Kidney glomerular epithelial cell (primary cell): ENCODE data around the gene OR8B3.
"Not testable (repeated sequence)": the region's sequence is repeated elsewhere in the genome, so short reads cannot be mapped to it uniquely, and the experiment has no call there.

Experiments used
- DNase-seq: peaks from one replicate; lab custom pipeline; 2025; lab: John Stamatoyannopoulos, UW

Gene OR8B3, protein sequence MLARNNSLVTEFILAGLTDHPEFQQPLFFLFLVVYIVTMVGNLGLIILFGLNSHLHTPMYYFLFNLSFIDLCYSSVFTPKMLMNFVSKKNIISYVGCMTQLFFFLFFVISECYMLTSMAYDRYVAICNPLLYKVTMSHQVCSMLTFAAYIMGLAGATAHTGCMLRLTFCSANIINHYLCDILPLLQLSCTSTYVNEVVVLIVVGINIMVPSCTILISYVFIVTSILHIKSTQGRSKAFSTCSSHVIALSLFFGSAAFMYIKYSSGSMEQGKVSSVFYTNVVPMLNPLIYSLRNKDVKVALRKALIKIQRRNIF

DNA sequence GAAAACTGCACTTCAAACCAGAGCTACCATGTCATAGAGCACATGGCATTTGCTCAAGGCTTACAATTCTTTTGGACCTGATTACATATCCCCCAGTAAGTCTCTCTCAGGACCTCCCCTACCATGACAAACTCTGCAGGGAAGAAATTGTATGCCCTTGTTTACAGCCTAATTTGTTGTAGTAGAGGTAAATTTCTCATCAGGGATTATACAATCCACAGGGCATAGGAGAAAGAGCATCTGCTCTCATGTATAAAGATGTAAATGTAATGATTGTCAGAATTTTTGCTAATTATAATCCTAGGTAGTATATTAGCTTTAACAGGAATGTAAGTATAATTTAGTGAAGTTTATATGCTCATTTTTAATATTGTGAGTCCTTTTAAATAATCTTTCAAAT lies at the start of gene OR8B3:
Gene OR8B3, minus strand, starts transcription at position 101 of the 400 bp plus-strand sequence. CDS start 1,673 bp downstream, outside the sequence.
- DNase-seq: no peak

DNA sequence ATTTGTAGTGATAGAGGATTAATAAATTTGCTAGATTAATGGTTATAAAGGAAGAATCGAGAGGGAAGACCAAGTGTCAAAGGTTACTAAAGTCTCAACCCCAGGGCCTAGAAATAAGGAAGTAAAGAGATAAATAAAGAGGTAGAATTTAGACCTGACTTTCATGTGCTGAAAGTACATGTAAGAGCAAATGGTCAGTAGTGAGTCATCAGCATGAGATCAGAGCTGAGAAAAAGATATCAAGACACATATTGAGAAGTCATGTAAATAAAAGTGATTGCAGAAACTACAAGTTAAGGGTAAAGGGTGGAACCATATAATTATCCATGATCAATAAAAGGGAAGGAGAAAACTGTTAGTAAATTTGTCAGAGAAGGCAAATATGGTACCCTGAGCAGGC lies 48.1 kb upstream of the OR8B3 start:
- no peak for DNase-seq

DNA sequence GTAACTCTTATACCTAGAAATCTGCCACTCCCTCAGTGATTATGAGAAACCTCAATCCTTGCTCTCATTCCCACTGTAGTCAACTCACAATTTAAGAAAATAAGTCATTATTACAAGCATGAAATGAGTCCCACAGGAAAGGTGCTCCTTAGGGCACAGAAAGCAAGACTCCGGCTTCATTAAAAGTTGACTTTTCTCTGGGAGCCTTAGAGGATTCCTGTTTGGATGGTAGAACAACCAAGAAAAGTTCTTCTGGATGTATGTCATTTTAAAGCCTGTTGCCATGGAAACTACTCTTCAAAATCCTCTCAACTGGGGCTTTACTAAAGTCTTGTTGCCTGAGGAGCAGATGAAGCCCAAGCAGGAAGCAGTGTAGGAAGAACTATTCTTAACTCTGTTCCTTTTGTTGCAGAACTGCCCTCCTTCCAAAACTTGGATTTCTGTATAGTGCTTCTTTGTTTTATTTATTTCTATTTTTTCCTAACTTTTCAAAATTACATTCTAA lies 46.9 kb upstream of the OR8B3 start, which contains the start of gene OR8B8:
Gene OR8B8, minus strand, starts transcription at position 51 of the 505 bp plus-strand sequence. CDS start 4,611 bp downstream, outside the sequence.
- DNase-seq: no peak

DNA sequence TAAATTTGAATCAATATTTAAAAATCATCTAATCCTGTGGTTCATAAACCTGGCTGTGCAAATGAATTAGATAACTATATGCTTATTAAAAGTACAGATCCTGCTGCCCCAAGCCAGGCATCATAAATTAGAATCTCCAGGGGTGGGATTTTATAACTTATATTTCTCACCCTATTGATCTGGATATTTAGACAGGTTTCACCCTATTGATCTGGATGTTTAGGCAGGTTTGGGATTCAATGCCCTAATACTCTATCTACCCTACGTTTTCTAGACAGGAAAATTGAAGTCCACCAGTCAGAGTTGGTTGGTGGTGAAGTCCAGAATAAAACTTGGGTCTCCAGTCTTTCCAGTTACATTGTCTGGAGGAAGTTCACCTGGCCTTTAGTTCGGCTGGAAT lies 44.0 kb upstream of the OR8B3 start:
- no peak for DNase-seq

DNA sequence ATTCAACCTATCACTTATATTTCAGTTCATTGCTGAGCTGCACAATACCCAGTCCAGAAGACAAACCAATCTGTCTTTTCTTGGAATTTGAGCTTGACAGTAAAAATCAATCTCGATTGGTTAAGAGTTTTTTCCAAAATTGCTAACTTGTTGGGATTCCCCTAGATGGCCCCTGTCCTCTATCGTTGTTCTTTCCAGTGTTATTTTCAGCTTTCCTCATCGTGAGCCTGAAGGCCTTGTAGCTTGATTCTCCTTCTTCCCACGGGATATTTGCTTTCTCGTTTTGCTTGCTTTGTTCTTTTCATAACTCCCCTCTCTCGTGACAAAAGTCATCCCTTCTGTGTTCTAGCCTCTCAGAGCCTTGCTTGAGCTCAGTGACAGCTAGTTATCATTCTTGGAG lies 43.6 kb upstream of the OR8B3 start:
- DNase-seq: no peak

DNA sequence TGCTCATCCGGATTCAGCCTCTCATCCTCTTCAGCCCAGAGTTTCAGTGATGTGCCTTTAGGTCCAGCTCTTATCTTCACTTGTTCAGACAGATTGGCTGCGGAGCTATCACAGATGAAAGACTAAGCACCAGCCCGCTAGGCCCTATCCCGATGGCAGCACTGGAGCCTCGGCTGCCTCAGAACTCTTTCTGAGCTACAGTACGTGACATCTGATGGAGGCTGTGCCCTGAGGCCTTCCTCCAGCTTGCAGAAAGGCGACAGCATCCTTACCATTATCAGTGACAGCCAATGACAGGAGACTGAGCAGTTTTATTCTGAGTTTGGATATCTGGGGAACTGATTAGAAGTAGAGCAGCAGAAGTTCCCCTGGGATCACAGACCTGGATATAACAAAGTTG lies 42.7 kb upstream of the OR8B3 start:
- no peak for DNase-seq

DNA sequence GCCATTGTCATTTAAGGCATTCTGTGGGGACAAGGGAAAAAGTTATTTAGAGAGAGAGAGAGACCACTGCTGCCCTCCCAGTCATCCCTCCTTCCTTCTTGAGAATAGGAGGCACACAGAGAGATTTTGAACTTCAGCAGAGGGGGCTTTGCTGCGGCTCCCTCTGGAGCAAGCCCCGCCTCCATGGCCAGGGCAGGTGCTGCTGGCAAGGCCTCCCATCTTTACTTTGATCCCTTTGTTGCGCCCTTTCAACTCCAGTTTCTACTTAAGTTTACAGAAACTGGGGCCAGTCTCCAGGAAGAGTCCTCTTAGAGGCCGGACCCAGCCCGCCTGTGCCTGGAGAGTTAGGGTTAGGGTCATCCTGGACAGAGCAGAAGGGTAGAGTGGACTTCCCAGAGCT lies 42.3 kb upstream of the OR8B3 start:
- no peak for DNase-seq

DNA sequence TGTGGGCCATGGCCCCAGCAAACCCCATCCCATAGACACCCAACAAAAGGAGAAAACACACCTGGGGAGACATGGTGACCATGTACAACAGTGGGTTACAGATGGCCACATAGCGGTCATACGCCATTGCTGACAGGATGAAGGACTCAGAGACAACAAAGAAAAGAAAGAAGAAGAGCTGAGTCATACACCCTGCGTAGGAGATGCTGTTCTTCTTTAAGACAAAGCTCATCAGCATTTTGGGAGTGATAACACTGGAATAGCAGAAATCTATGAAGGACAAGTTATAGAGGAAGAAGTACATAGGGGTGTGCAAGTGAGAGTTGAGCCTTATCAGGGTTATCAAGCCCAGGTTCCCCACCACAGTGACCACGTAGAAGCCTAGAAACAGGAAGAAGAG lies 41.8 kb upstream of the OR8B3 start:
- no peak for DNase-seq

DNA sequence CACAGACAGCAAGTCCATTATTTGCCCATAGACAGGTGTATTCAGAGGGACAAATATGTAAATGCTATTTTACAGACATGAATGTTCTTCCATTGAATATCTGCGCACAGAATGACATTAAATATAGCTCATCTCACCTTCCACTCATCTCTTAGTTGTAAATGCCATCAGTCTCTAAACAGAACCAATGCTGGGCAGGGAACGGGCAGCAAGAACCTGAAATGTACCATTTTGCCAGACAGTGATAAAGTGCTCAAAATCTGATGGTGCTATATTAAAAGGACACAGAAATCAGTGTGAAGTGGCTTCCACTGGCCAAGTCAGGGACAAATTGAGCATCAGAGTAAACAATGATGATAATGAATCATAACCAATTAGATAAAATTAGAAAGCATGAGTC lies 35.9 kb upstream of the OR8B3 start:
- no peak for DNase-seq

DNA sequence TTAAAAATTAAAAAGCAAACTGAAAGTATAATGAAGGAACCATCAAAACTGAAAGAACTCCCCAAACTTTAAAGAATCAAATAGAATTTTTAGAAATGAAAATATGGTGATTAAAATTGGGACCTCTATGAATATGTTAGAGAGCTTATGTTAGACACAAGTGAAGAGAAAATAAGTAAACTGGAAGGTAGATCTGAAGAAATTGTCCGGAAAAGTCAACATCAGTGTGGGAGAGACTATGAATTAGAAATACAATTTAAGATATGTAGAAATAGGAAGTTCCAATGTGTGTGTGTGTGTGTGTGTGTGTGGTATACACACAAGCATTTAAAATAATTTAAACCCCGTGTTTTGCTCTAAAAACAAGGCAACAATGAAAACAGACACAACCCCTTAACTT lies 30.8 kb upstream of the OR8B3 start:
- no peak for DNase-seq

DNA sequence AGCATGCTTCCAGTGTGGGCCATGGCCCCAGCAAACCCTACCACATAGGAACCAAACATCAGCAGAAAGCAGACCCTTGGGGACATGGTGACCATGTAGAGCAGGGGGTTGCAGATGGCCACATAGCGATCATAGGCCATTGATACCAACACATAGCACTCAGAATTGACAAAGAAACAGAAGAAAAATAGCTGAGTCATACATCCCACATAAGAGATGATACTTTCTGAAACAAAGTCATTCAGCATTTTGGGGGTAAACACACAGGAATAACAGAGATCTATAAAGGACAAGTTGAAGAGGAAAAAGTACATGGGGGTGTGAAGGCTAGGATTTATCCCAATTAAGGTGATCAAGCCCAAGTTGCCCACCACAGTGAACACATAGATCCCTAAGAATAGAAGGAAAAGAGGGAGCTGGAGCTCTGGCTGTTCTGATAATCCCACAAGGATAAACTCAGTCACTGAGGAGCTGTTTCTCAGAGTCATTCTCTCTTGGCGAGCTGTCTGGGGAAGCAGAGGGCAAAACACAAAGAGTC lies 25.6 kb upstream of the OR8B3 start, which contains the start of gene OR8B4:
Gene OR8B4, minus strand, starts transcription at position 488 of the 538 bp plus-strand sequence. Its CDS starts 0 bp downstream, at position 488.
- DNase-seq: no peak

DNA sequence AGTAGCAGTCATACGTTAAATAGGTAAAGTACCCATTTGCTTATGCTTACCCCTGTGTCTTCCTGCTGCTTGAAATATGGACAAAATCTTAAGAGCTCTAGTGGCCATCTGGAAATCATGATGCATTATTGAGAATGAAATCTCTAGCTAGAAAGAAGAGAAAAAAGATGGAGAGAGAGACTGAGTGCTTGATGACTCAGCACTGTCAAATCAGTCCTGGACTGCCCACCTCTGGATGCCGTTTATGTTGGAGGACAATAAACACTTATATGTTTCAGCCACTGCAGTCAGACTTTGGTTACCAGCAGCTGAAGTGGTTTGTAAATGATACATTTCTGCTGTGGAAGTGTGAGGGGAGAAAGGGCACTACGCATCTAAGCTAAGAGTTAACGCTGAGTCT lies 22.2 kb upstream of the OR8B3 start:
- DNase-seq: no peak

DNA sequence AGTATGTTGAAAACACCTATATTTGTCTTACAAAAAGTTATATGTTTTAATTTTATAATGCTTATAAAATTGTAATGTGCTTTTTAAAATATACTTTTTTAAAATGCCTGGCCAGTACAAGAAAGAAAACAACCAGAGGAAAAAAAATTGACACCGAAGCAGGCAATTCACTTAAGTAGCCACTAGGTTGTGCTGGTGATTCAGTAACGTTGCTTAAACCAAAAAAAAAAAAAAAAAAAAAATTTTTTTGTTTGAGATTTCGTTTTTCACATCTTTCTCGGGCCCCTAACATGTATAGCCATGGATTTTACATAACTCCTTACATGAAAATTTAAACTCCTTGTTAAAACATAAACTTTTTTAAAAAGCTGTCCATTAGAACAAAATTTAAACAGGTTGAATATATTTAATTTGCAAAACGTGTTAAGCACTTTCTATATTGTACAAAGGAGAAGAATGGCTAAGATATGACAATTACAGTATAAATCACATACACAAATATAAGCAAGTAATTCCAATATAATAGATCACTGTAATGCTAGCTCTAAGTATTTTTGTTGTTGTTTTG lies 16.6 kb upstream of the OR8B3 start:
- DNase-seq: peak; percentile 14

DNA sequence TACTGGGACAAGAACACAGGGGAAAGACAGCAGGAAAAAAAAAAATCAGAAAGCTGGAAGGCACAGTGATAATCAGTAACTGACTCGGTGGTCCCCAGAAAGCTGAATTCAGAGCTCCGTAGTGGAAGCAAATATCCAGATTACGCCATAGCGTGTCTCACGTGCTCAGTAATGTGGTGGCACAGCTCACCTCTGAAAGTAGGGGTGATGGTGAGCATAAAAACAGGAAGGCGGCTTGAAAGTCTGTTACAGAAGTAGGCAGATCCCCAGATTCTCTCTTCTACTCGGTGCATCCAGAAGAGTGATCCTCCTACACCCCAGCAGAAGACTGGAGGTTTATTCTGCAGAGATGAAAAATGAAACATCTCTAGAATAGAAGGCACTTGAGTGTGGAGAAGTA lies 11.1 kb upstream of the OR8B3 start:
- no peak for DNase-seq

DNA sequence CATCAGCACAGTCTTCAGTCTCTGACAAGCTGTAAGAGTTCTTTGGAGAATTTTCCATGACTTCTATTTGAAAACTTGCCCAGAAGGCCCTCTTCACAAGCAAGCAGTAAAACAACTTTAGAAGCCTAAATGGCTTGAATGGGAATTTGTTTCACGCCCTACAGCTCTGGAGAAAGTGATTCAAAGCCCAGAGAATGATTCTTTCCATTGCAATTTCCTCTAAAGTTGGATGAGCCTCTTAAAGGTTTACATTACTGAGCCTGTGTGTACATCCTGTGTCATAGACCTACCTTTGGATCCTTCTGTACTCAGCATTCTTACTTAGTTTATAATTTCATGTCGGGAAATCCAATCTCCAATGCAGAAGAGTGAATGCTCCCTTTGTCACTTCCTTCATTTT lies 6.8 kb upstream of the OR8B3 start:
- no peak for DNase-seq

DNA sequence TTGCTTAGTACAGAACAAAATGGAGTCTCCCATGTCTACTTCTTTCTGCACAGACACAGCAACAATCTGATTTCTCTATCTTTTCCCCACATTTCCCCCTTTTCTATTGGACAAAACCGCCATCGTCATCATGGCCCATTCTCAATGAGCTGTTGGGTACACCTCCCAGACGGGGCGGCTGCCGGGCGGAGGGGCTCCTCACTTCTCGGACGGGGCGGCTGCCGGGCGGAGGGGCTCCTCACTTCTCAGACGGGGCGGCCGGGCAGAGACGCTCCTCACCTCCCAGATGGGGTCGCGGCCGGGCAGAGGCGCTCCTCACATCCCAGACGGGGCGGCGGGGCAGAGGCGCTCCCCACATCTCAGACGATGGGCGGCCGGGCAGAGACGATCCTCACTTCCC lies 4.4 kb upstream of the OR8B3 start:
- not testable (repeated sequence) for DNase-seq

DNA sequence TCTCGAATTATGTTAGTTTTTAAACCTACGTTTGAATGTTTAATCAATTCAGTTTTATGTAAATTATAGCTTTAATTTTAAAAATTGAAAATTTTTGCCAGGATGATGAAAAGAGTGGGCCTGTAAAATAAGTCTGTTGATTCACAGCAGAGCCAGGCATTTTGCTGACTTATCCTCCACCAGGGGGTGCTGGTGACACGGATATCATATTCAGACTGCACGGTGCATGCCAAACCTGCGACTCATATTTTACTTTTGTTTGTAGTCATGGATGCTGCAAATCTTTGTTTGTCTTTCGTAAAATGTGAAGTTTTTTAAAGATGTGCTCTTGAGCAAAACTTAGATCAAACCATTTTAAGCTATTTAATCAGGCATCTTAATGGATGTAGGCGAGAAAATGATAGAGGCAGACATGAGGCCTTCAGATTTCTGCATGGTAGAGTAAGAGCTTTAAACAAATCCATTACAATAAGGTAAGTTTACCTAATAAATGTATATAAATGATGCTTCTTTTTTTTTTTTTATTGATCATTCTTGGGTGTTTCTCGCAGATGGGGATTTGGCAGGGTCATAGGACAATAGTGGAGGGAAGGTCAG lies 3.6 kb upstream of the OR8B3 start:
- peak; percentile 77 for DNase-seq

DNA sequence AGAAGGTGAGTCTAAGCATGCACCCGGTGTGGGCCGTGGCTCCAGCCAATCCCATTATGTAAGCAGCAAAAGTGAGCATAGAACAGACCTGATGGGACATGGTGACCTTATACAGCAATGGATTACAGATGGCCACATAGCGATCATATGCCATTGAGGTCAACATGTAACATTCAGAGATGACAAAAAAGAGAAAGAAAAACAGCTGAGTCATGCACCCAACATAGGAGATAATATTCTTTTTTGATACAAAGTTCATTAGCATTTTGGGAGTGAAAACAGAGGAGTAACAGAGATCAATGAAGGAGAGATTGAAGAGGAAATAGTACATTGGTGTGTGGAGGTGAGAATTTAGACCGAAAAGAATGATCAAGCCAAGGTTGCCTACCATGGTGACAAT lies 2.0 kb downstream of the OR8B3 start:
- DNase-seq: not testable (repeated sequence)

DNA sequence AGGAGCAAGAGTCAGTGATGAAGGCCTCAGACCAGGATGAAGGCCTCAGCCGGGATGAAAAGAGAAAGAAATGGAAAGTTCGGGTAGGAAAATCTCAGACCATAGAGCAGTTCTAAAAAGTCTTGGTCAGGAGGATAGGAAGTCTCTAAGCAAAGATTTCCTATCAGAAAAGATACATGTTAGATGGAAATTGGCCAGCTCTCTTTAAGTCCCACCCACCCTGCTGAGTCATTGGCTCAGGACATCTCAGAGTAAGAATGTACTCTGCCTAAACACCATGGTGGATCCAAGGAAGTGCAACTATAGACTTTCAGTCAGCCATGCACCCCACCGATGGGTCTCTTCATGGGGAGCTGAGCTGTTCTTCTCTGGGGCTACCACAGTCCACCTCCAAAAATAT lies 4.4 kb downstream of the OR8B3 start:
- no peak for DNase-seq

DNA sequence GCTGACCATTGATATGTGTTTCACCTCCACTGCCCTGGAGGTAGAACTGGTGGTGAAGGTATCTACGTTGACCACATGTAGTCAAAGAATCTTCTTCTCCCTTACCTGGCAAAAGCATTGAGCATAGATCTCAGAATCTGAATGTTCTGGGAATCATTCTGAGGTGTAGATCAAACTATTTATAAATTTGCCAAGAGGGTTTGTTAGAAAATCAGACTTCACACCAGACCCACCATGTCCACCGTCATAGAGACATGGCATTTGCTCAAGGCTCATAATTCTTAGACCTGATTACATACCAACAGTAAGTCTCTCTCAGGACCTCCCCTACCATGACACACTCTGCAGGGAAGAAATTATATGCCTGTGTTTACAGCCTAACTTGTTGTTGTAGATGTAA lies 14.4 kb downstream of the OR8B3 start, which contains the start of gene OR8B2:
Gene OR8B2, minus strand, starts transcription at position 101 of the 400 bp plus-strand sequence. CDS start 1,156 bp downstream, outside the sequence.
- no peak for DNase-seq

DNA sequence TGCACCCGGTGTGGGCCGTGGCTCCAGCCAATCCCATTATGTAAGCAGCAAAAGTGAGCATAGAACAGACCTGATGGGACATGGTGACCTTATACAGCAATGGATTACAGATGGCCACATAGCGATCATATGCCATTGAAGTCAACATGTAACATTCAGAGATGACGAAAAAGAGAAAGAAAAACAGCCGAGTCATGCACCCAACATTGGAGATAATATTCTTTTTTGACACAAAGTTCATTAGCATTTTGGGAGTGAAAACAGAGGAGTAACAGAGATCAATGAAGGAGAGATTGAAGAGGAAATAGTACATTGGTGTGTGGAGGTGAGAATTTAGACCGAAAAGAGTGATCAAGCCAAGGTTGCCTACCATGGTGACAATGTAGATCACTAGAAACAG lies 16.0 kb downstream of the OR8B3 start:
- DNase-seq: not testable (repeated sequence)

DNA sequence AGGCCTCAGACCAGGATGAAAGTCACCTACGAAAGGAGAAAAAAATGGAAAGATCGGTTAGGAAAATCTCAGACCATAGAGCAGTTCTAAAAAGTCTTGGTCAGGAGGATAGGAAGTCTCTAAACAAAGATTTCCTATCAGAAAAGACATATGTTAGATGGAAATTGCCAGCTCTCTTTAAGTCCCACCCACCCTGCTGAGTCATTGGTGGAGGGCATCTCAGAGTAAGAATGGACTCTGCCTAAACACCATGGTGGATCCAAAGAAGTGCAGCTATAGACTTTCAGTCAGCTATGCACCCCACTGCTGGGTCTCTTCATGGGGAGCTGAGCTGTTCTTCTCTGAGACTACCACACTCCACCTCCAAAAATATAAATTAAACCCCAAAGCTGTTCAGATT lies 18.2 kb downstream of the OR8B3 start:
- no peak for DNase-seq

DNA sequence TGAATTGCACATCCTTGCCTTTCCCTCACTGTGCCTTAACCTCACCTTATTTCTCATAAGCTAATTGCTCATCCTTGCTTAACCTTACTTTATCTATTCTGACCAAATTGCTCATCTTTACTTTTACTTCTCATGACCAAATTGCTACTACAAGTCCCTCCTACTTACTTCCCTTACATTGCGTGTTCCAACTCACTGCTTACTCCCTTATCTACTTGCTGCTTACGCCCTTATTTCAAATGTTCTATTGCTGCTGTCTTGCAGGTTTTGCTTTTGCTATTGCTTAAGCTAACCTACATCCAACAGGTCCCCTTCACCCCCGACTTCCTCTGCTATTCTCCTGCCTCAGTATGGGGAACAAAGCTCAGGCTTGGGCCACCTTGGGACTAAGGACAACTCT lies 22.5 kb downstream of the OR8B3 start:
- DNase-seq: no peak
